Left ventricle myocardium inferior (tissue), 1 donor: Measurements from ENCODE around the gene CACNA2D2. TPM values are rescaled to one million over a fixed set of nuclear protein-coding genes. Genes with fewer than 3 reads are reported as not detected.

Experiments used
- DNase-seq: peaks from one replicate; pipeline ENCODE4 v3.0.0-alpha.2; 2020
- H3K27ac ChIP-seq: fragments of 200-600 bp; replicated peaks from 2 replicates; pipeline ENCODE4 v1.8.0; 2021
- H3K27me3 ChIP-seq: fragments of 200-600 bp; 2 replicates; pipeline ENCODE4 v1.8.0; 2021; ENCODE audit warnings: low read depth
- H3K36me3 ChIP-seq: fragments of 200-600 bp; 2 replicates; pipeline ENCODE4 v1.8.0; 2021
- H3K4me1 ChIP-seq: fragments of 200-600 bp; 2 replicates; pipeline ENCODE4 v1.8.0; 2021
- H3K4me3 ChIP-seq: fragments of 200-600 bp; 2 replicates; pipeline ENCODE4 v1.8.0; 2021; ENCODE audit warnings: mild to moderate bottlenecking, moderate library complexity
- H3K9me3 ChIP-seq: fragments of 200-600 bp; replicated peaks from 2 replicates; pipeline ENCODE4 v1.8.0; 2021
- CTCF ChIP-seq: fragments of 200-600 bp; IDR thresholded peaks from 2 replicates; pipeline ENCODE4 v1.8.0; 2021; ENCODE audit warnings: antibody characterized with exemption, mild to moderate bottlenecking, borderline replicate concordance
- intact Hi-C: fragments of 100-400 bp; cut with micrococcal nuclease; formaldehyde crosslinking; loops from one replicate; pipeline ENCODE4 v1.11.0; 2022
- total RNA-seq: library from RNA; stranded (reverse); fragmentation: NEBNext Ultra II Directional; extraction: Animal tissue kit (Norgen Biotek cat#: 25700); gene quantifications from one replicate; pipeline ENCODE4 v1.2.1, GENCODE V29; 2021
- donor health status: DM: no; HTN: yes; CAD: no; lungs with severe emphysema.

Gene CACNA2D2
- total RNA-seq, 1 donor from 2014 or later, result 2.3 TPM

- peak; percentile 82 for DNase-seq
- Histone ChIP-seq H3K4me3 (peak overlapping the region; percentile 68), H3K27ac (peak overlapping the region; percentile 38), H3K27me3 (no peaks in the 10 kb centered on the region), H3K9me3 (no peaks in the 10 kb centered on the region), H3K36me3 (no peaks in the 10 kb centered on the region), H3K4me1 (peaks cover 15% of the 10 kb centered on the region)
- intact Hi-C loops, result no loop called here
- TF ChIP-seq CTCF, result no peak
Observed at GRCh38 chr3:50365080-50365841, 138.2 kb downstream of the CACNA2D2 start.

DNA sequence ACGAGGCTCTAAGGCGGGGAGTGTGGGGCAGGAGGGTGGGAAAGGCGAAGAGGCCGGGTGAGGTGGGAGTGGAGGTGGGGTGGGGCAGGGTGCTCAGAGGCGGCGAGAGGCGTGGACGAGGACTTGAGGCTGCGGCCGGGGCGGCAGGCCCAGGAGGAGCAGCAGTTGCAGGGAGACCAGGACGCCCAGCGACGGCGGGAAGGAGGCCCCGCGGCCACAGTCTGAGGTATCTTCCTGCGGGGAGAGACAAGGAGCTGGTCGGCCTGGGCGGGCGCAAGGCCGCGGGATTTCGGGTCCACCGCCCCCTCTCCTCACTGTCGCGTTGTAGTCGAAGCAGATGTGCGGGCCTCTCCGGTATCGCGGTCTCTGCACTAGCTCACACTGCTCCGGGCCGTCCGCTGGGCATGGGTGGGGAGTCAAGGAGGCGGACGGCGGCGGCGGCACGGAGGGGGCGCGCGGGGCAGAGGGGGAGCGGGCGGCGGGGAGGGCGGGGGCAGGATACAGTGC lies 138.8 kb downstream of the CACNA2D2 start:
- Histone ChIP-seq H3K27me3 (no peaks in the 10 kb centered on the region), H3K4me1 (peaks cover 20% of the 10 kb centered on the region), H3K27ac (peak overlapping the region; percentile 38), H3K9me3 (no peaks in the 10 kb centered on the region), H3K36me3 (no peaks in the 10 kb centered on the region), H3K4me3 (peak overlapping the region; percentile 68)
- no peak for DNase-seq
- no peak for TF ChIP-seq CTCF
- intact Hi-C loops, result no loop called here

DNA sequence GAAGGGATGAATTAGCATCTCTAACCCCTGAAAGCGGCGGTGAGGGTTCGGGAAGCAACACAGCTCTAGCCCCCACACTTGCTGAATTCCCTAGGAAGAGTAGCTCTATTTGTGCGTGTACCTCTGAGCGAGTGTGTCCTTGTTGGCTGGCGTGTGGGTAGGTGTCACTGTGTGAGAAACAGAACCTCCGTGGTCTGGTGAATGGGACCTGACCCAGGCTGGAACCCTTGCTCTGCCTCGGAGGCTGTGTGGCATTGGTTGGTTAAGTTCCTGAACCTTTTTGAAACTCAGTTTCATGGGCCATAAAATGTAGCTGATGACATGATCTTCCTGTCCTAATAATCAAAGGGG lies 143.7 kb downstream of the CACNA2D2 start:
- Histone ChIP-seq H3K36me3 (peaks cover 31% of the 10 kb centered on the region), H3K27ac (peak overlapping the region; percentile 92), H3K9me3 (no peaks in the 10 kb centered on the region), H3K27me3 (no peaks in the 10 kb centered on the region), H3K4me1 (peaks cover 57% of the 10 kb centered on the region), H3K4me3 (peak overlapping the region; percentile 88)
- DNase-seq, result no peak
- intact Hi-C loops, result no loop called here
- no peak for TF ChIP-seq CTCF

DNA sequence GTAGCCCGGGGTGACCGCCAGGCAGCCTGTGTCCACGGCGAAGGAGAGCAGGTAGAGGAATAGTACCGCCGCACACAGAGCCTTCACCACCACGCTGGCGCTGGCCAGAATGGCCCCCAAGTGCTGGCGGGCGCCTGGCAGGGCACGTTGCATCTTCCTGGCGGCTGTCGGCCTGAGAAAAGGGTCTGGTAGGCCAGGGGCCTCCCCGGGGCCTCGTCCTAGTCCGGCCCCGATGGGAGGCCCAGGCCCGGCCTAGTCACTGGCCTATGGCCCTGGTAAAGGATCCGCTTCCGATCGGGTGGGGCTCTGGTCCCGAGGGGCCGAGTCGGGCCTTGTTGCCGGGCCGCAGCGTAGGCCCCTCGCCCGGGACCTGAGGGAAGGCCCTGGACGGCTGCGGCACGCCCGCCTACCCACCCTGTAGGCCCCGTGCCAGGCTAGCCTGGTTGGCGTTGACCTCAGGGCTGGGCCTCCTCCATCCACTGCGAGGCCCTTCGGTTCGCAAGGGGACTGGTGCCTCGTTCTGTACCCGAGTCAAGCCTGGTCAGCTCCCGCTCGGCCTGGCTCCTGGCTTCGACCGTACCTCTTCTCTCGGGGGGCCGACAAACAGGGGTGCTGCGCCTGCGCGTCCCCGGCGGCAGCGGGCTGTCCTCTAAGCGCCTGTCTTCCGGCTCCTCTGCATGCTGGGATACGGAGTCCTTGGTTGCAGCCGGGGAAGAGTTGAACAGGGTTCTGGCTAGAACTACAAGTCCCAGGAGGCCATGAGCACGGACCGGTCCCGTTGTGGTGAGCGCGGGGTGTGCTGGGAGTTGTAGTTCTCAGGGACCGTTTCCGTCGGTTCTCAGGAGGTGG lies 144.3 kb downstream of the CACNA2D2 start, which contains the start of gene TMEM115:
Gene TMEM115, minus strand, starts transcription at position 611 of the 849 bp plus-strand sequence. Its CDS starts 458 bp downstream, at position 153.
- H3K27ac ChIP-seq, result peak within 1 kb of the TSS; percentile 92
- peaks cover 37% of the 10 kb centered on the region for H3K36me3 ChIP-seq
- H3K27me3 ChIP-seq, result no peaks in the 10 kb centered on the region
- H3K4me1 ChIP-seq, result peaks cover 57% of the 10 kb centered on the region
- intact Hi-C loops, result no loop called here
- TF ChIP-seq CTCF, result no peak
- peak; percentile 95 for DNase-seq
- H3K4me3 ChIP-seq, result peak within 1 kb of the TSS; percentile 88
- H3K9me3 ChIP-seq, result no peaks in the 10 kb centered on the region

DNA sequence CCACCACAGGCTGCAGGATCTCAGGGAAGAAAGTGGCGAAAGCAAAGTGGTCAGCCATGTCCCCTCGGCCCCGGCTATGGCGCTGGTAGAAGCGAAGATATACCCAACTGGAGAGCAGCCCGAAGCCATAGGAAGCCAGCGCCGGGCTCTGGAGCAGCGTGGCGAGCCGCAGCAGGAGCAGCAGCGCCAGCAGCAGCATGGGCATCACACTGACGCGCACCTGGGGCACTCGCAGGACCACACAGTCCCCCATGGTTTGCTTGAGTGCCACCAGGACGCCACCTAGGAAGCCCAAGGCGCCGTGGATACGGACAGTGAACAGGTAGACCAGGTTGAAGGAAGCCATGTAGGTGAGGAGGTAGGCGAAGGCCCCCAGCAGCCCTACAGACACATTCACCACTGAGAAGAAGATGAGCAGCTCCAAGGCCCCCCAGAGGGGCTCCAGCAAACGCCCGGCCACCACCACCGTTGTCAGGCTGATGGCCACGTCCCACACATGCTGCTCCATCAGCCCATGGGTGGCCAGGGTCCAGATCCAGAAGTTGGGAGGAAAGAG lies 145.0 kb downstream of the CACNA2D2 start:
- no peak for DNase-seq
- Histone ChIP-seq H3K27ac (peak overlapping the region; percentile 92), H3K4me3 (peak overlapping the region; percentile 88), H3K4me1 (peaks cover 62% of the 10 kb centered on the region), H3K27me3 (no peaks in the 10 kb centered on the region), H3K9me3 (no peaks in the 10 kb centered on the region), H3K36me3 (peaks cover 44% of the 10 kb centered on the region)
- intact Hi-C loops, result no loop called here
- TF ChIP-seq CTCF, result no peak
